PC-9 (cell line): Measurements from ENCODE around the gene GRM8.

ENCODE experiments used
- EZH2 ChIP-seq: fragments of 200-600 bp; sonication (generic); IDR thresholded peaks from 2 replicates; pipeline ENCODE4 v1.8.0; 2017; ENCODE audit warnings: antibody characterized with exemption, low read depth
- TF ChIP-seq, protein P1 (sequence below): fragments of 200-600 bp; sonication (generic); conservative IDR thresholded peaks from 2 replicates; pipeline ENCODE4 v1.6.1; 2017; ENCODE audit warnings: mixed run types, antibody characterized with exemption, mild to moderate bottlenecking, moderate library complexity

DNA sequence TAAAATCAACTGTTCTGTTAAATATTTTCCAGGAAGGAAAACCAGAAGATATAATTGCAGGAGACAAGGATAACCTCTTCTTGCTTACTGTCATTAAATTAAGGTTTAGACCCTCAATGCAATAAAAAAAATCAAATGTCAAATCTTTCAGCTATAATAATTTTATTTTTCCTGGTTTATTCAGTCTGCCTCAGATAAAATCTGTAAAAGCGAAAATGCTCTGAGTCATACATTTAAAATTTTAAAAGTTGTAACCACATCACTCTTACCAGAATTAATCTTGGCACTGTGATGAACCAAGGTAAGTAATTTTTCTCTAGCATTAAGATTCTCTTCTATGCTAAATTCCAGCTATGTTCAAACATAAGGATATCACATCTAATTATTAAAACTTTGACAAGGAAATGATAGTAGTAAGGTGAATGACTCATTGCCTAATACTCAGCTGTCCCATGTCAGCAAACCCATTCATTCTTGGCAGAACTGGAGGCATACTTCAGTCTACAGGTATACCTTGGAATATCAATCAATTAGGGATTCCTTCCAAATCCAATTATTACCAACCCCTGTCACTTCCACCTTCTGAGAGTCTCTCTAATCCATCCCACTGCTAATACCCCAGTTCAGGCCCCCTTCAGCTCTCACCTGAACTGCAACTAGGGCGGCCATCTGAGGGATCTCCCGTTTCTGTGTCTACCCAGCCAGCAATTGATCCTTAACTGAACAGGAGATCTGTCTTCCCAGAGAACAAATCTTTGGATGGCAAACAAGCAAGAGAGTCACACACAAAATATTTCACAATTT, 434.1 kb downstream of the GRM8 start:
- TF ChIP-seq, protein P1, sequence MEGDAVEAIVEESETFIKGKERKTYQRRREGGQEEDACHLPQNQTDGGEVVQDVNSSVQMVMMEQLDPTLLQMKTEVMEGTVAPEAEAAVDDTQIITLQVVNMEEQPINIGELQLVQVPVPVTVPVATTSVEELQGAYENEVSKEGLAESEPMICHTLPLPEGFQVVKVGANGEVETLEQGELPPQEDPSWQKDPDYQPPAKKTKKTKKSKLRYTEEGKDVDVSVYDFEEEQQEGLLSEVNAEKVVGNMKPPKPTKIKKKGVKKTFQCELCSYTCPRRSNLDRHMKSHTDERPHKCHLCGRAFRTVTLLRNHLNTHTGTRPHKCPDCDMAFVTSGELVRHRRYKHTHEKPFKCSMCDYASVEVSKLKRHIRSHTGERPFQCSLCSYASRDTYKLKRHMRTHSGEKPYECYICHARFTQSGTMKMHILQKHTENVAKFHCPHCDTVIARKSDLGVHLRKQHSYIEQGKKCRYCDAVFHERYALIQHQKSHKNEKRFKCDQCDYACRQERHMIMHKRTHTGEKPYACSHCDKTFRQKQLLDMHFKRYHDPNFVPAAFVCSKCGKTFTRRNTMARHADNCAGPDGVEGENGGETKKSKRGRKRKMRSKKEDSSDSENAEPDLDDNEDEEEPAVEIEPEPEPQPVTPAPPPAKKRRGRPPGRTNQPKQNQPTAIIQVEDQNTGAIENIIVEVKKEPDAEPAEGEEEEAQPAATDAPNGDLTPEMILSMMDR: no peak
- no peak for TF ChIP-seq EZH2
